ENCODE data around the gene PCSK6. TPM values are rescaled to one million over a fixed set of nuclear protein-coding genes. Genes with fewer than 3 reads are reported as not detected.

PCSK6 gene
- total RNA-seq, 1 experiment from 2014 or later = 3.7 TPM

DNA sequence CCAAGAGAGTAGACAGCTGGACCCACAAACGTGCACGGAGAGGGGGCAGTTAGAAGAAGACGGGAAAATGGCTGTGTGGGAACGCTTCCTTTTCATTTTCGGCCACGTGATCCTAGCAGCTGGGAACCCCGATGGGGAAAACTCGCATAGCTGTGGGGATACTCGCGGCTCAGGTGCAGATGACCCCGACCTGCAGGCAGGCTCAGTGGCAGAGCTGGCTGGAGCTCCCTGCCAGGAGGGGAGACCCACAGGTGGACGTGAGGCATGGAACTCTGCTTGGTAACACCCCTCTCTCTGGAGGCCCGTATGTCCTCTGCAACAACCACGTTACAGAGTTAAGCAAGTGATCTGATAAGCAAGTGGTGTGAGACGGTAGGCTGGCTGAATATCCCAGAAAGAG, 109.9 kb downstream of the PCSK6 start:
- no peaks in the 10 kb centered on the region for H3K9me2 ChIP-seq (replicated peaks; ENCODE audit: low read length)
- H3K79me2 ChIP-seq (ENCODE audit: low read length) = no peaks in the 10 kb centered on the region
- H3K36me3 ChIP-seq (ENCODE audit: low read depth, low read length) = no peaks in the 10 kb centered on the region
- TF ChIP-seq, protein P1, sequence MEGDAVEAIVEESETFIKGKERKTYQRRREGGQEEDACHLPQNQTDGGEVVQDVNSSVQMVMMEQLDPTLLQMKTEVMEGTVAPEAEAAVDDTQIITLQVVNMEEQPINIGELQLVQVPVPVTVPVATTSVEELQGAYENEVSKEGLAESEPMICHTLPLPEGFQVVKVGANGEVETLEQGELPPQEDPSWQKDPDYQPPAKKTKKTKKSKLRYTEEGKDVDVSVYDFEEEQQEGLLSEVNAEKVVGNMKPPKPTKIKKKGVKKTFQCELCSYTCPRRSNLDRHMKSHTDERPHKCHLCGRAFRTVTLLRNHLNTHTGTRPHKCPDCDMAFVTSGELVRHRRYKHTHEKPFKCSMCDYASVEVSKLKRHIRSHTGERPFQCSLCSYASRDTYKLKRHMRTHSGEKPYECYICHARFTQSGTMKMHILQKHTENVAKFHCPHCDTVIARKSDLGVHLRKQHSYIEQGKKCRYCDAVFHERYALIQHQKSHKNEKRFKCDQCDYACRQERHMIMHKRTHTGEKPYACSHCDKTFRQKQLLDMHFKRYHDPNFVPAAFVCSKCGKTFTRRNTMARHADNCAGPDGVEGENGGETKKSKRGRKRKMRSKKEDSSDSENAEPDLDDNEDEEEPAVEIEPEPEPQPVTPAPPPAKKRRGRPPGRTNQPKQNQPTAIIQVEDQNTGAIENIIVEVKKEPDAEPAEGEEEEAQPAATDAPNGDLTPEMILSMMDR (conservative IDR thresholded peaks at IDR 0.05; ENCODE audit: low read depth, low read length) = no peak
- TF ChIP-seq EZH2 (IDR thresholded peaks at IDR 0.05; ENCODE audit: low read length, unreplicated experiment) (no peak), EZH2phosphoT487 (IDR thresholded peaks at IDR 0.05; ENCODE audit: borderline replicate concordance, low read length) (no peak)
- CTCF ChIA-PET = no interaction called here
- H4K20me1 ChIP-seq (ENCODE audit: low read length) = no peaks in the 10 kb centered on the region
- no peak overlapping the region for H3K27ac ChIP-seq (ENCODE audit: low read length)
- H3K4me1 ChIP-seq (ENCODE audit: insufficient read depth, low read length) = no peaks in the 10 kb centered on the region
- H3K27me3 ChIP-seq (ENCODE audit: low read length) = peaks cover 37% of the 10 kb centered on the region
- DNase-seq (no peak), ATAC-seq (no peak)
- intact Hi-C loops (cut with micrococcal nuclease) = no loop called here
- H3F3A ChIP-seq (ENCODE audit: low read length, unreplicated experiment) = no peaks in the 10 kb centered on the region
- POLR2A ChIA-PET (ENCODE audit: unreplicated experiment) = no interaction called here
- no peaks in the 10 kb centered on the region for H3K9me3 ChIP-seq (ENCODE audit: low read length)
- no peak overlapping the region for H3K9ac ChIP-seq (ENCODE audit: low read length)
- H2AFZ ChIP-seq (ENCODE audit: low read length) = no peak overlapping the region
- H3K4me3 ChIP-seq (ENCODE audit: low read length) = no peak overlapping the region
- H3K4me2 ChIP-seq (ENCODE audit: low read length) = no peak overlapping the region
- no TSS peak for BruUV-seq (replicated peaks)

DNA sequence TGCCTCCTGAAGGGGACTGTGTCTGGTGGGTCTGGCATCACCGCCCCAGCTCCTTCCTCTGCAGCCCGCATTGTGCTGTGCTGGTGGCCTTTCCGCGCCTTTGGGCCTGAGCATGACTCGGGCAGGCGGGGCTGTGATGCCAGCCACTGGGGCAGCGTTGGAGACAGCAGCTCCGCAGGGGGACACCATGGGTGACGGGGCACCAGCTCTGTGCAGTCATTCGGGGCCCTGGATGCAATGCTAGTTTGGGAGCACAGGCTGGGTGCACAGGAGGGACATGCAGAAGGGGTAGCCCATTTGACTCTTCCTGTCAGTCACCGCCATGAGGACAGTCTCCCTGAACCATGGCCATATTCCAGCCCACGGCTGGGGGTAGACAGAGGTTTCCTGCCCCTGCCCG, 110.6 kb downstream of the PCSK6 start:
- H3K79me2 ChIP-seq (ENCODE audit: low read length) = no peaks in the 10 kb centered on the region
- H3K9me2 ChIP-seq (replicated peaks; ENCODE audit: low read length) = no peaks in the 10 kb centered on the region
- H3K36me3 ChIP-seq (ENCODE audit: low read depth, low read length) = no peaks in the 10 kb centered on the region
- no peaks in the 10 kb centered on the region for H3K4me1 ChIP-seq (ENCODE audit: insufficient read depth, low read length)
- H2AFZ ChIP-seq (ENCODE audit: low read length) = no peak overlapping the region
- TF ChIP-seq, protein P1 (conservative IDR thresholded peaks at IDR 0.05; ENCODE audit: low read depth, low read length) = no peak
- TF ChIP-seq EZH2 (IDR thresholded peaks at IDR 0.05; ENCODE audit: low read length, unreplicated experiment) = no peak
- no peak for TF ChIP-seq EZH2phosphoT487 (IDR thresholded peaks at IDR 0.05; ENCODE audit: borderline replicate concordance, low read length)
- ChIA-PET POLR2A (ENCODE audit: unreplicated experiment) (no interaction called here), CTCF (no interaction called here)
- peaks cover 31% of the 10 kb centered on the region for H3K27me3 ChIP-seq (ENCODE audit: low read length)
- BruUV-seq (replicated peaks) = no TSS peak
- no peaks in the 10 kb centered on the region for H3F3A ChIP-seq (ENCODE audit: low read length, unreplicated experiment)
- DNase-seq (no peak), ATAC-seq (no peak)
- no peak overlapping the region for H3K4me2 ChIP-seq (ENCODE audit: low read length)
- no peak overlapping the region for H3K9ac ChIP-seq (ENCODE audit: low read length)
- no peaks in the 10 kb centered on the region for H4K20me1 ChIP-seq (ENCODE audit: low read length)
- no peak overlapping the region for H3K4me3 ChIP-seq (ENCODE audit: low read length)
- no peaks in the 10 kb centered on the region for H3K9me3 ChIP-seq (ENCODE audit: low read length)
- intact Hi-C loops (cut with micrococcal nuclease) = no loop called here
- H3K27ac ChIP-seq (ENCODE audit: low read length) = no peak overlapping the region

DNA sequence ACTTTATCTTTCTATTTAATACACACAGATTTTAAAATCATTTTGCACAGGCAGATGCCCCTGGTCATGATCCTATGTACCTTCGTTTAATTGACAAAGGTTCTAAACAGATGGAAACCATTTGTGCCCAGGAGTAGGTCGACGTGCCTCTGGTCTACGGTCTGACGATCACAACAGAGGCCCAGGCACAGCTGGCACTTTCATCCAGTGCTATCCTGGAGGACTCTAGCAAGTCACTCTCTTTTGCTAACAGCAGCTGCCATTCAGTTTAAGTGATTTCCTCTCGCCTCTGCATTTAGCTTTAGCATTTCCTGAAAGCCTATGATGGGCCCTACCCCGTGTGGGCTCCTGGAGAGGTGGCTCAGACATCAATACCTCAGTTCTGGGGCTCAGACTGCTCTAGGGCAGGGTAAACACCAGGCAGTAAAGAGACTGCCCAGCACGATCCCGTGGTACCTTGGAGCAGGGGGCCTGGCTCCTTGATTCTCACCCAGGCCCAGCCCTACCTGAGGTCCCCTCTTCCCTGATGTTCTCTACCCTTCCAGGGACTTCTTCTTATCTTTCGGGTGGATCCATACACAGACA, 111.2 kb downstream of the PCSK6 start:
- DNase-seq (no peak), ATAC-seq (no peak)
- TF ChIP-seq EZH2 (IDR thresholded peaks at IDR 0.05; ENCODE audit: low read length, unreplicated experiment) (no peak), EZH2phosphoT487 (IDR thresholded peaks at IDR 0.05; ENCODE audit: borderline replicate concordance, low read length) (no peak)
- TF ChIP-seq, protein P1 (conservative IDR thresholded peaks at IDR 0.05; ENCODE audit: low read depth, low read length) = no peak
- Histone ChIP-seq H3K9ac (ENCODE audit: low read length) (no peak overlapping the region), H3K79me2 (ENCODE audit: low read length) (no peaks in the 10 kb centered on the region), H3F3A (ENCODE audit: low read length, unreplicated experiment) (no peaks in the 10 kb centered on the region), H3K27me3 (ENCODE audit: low read length) (peaks cover 31% of the 10 kb centered on the region), H3K4me2 (ENCODE audit: low read length) (no peak overlapping the region), H3K9me2 (replicated peaks; ENCODE audit: low read length) (no peaks in the 10 kb centered on the region), H2AFZ (ENCODE audit: low read length) (no peak overlapping the region), H3K36me3 (ENCODE audit: low read depth, low read length) (no peaks in the 10 kb centered on the region), H4K20me1 (ENCODE audit: low read length) (no peaks in the 10 kb centered on the region), H3K4me1 (ENCODE audit: insufficient read depth, low read length) (no peaks in the 10 kb centered on the region), H3K27ac (ENCODE audit: low read length) (no peak overlapping the region), H3K4me3 (ENCODE audit: low read length) (no peak overlapping the region), H3K9me3 (ENCODE audit: low read length) (no peaks in the 10 kb centered on the region)
- intact Hi-C loops (cut with micrococcal nuclease) = no loop called here
- POLR2A ChIA-PET (ENCODE audit: unreplicated experiment) = no interaction called here
- BruUV-seq (replicated peaks) = no TSS peak
- CTCF ChIA-PET = no interaction called here

Data from PC-3 (cell line).